Measurements from ENCODE around the gene PATL1.

DNA sequence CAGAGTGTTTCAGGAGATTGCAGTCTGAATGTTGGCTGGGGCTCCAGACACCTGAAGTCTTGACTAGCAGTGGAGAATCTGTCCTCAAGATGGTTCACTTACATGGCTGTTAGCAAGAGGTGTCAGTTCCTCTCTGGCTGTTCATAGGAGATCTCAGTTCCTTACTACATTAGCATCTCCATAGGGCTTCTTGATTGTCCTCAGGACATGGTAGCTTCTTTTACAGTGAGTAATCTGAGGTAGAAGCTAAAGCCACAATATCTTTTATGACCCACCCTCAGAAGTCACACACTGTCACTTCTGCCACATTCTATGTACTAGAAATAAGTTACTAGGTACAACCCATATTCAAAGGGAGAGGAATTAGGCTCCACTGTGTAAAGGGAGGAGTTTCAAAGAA, 10.5 kb upstream of the PATL1 start:
- TF ChIP-seq, protein P1, sequence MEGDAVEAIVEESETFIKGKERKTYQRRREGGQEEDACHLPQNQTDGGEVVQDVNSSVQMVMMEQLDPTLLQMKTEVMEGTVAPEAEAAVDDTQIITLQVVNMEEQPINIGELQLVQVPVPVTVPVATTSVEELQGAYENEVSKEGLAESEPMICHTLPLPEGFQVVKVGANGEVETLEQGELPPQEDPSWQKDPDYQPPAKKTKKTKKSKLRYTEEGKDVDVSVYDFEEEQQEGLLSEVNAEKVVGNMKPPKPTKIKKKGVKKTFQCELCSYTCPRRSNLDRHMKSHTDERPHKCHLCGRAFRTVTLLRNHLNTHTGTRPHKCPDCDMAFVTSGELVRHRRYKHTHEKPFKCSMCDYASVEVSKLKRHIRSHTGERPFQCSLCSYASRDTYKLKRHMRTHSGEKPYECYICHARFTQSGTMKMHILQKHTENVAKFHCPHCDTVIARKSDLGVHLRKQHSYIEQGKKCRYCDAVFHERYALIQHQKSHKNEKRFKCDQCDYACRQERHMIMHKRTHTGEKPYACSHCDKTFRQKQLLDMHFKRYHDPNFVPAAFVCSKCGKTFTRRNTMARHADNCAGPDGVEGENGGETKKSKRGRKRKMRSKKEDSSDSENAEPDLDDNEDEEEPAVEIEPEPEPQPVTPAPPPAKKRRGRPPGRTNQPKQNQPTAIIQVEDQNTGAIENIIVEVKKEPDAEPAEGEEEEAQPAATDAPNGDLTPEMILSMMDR (IDR thresholded peaks at IDR 0.05; ENCODE audit: insufficient read depth, low read length, poor library complexity, severe bottlenecking): no peak
- TF ChIP-seq EZH2phosphoT487 (conservative IDR thresholded peaks at IDR 0.05; ENCODE audit: low read length): no peak

All from SU-DHL-6 (cell line).